Mucosa of stomach (tissue), 1 donor: ENCODE data around the gene GPR61.

Experiments used
- H3K27me3 ChIP-seq: one replicate; pipeline ENCODE4 v1.7.0; 2013; ENCODE audit warnings: mild to moderate bottlenecking, low read length; ENCODE audit not compliant: control insufficient read depth, insufficient read depth
- H3K36me3 ChIP-seq: one replicate; pipeline ENCODE4 v1.7.0; 2013; ENCODE audit warnings: low read length; ENCODE audit not compliant: control insufficient read depth, insufficient read depth
- H3K4me1 ChIP-seq: one replicate; pipeline ENCODE4 v1.7.0; 2013; ENCODE audit warnings: mild to moderate bottlenecking, low read length; ENCODE audit not compliant: control insufficient read depth, insufficient read depth
- H3K4me3 ChIP-seq: one replicate; pipeline ENCODE4 v1.7.0; 2013; ENCODE audit warnings: low read length
- H3K9ac ChIP-seq: one replicate; pipeline ENCODE4 v1.7.0; 2013; ENCODE audit warnings: mild to moderate bottlenecking, low read length, moderate library complexity
- H3K9me3 ChIP-seq: one replicate; pipeline ENCODE4 v1.7.0; 2013; ENCODE audit warnings: mild to moderate bottlenecking, low read length, moderate library complexity; ENCODE audit not compliant: control insufficient read depth
- donor health status: Pancreatic carcinoma.

Gene GPR61

GRCh38 chr1:109499661-109500536 lies 39.8 kb upstream of the GPR61 start:
- Histone ChIP-seq H3K4me3 (no peak overlapping the region), H3K9me3 (no peaks in the 10 kb centered on the region), H3K9ac (no peak overlapping the region), H3K36me3 (peaks cover 4% of the 10 kb centered on the region), H3K27me3 (no peaks in the 10 kb centered on the region), H3K4me1 (peaks cover 13% of the 10 kb centered on the region)

- H3K9me3 ChIP-seq, result no peaks in the 10 kb centered on the region
- H3K4me1 ChIP-seq, result peaks cover 6% of the 10 kb centered on the region
- H3K9ac ChIP-seq, result no peak overlapping the region
- H3K4me3 ChIP-seq, result no peak overlapping the region
- H3K36me3 ChIP-seq, result peaks cover 4% of the 10 kb centered on the region
- H3K27me3 ChIP-seq, result no peaks in the 10 kb centered on the region
These were observed 38.7 kb upstream of the GPR61 start for GRCh38 chr1:109500941-109501381.

GRCh38 chr1:109501644-109502363 lies 37.9 kb upstream of the GPR61 start:
- H3K4me3 ChIP-seq, result no peak overlapping the region
- H3K4me1 ChIP-seq, result peaks cover 6% of the 10 kb centered on the region
- no peak overlapping the region for H3K9ac ChIP-seq
- no peaks in the 10 kb centered on the region for H3K9me3 ChIP-seq
- peaks cover 4% of the 10 kb centered on the region for H3K36me3 ChIP-seq
- H3K27me3 ChIP-seq, result no peaks in the 10 kb centered on the region

DNA sequence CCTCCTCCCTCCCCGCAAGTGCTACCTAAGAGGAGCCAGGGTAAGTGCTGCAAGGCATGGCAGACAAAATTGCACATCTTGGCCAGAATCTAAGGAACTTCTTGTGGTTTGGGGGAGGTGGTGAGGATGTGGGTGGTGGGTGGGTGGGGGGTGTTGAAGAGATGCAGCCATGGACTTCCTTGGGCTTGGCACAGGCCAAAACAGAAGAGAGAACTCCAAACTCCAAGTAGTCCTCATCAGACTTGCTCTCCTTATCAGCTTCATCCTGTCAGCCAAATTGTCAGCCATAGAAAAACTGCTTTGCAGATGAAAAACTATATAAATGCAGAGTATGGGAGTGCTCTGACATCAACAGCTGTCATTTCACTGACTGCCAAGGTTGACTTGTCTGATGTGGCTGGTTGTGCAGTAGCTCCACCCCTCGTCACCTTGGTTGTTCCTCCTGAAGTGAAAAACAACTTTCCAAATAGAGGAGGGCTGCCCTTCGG lies 37.3 kb upstream of the GPR61 start:
- H3K4me3 ChIP-seq, result no peak overlapping the region
- no peak overlapping the region for H3K9ac ChIP-seq
- no peaks in the 10 kb centered on the region for H3K9me3 ChIP-seq
- peaks cover 6% of the 10 kb centered on the region for H3K4me1 ChIP-seq
- peaks cover under 1% of the 10 kb centered on the region for H3K36me3 ChIP-seq
- H3K27me3 ChIP-seq, result no peaks in the 10 kb centered on the region

DNA sequence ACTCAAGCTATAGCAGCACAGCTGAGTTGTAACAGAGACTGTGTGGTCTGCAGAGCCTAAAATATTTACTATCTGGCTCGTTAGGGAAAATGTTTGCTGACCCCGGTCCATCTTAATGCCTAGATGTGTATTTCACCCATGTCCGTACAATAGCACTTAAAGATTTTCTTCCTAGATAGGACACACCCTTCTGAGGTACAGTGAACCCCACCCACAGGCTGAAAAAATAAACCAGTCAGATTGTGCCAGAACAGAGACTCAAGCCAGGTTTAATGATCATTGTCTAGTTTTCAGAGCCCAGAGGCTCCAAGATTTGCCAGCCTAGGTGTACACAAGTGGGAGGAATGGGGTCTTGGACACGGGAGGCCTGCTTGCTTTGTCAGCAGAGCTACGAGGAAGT lies 35.7 kb upstream of the GPR61 start:
- Histone ChIP-seq H3K9ac (no peak overlapping the region), H3K4me1 (peaks cover 9% of the 10 kb centered on the region), H3K9me3 (no peaks in the 10 kb centered on the region), H3K4me3 (no peak overlapping the region), H3K27me3 (no peaks in the 10 kb centered on the region), H3K36me3 (no peaks in the 10 kb centered on the region)

- Histone ChIP-seq H3K4me1 (peaks cover 12% of the 10 kb centered on the region), H3K27me3 (no peaks in the 10 kb centered on the region), H3K9ac (no peak overlapping the region), H3K36me3 (no peaks in the 10 kb centered on the region), H3K4me3 (no peak overlapping the region), H3K9me3 (no peaks in the 10 kb centered on the region)
These were observed 34.7 kb upstream of the GPR61 start for GRCh38 chr1:109504974-109505373.

- no peaks in the 10 kb centered on the region for H3K36me3 ChIP-seq
- no peak overlapping the region for H3K9ac ChIP-seq
- peaks cover 12% of the 10 kb centered on the region for H3K4me1 ChIP-seq
These were observed 31.4 kb upstream of the GPR61 start for GRCh38 chr1:109508001-109508872.

GRCh38 chr1:109508873-109509175 lies 30.8 kb upstream of the GPR61 start:
- Histone ChIP-seq H3K4me1 (peaks cover 9% of the 10 kb centered on the region), H3K9ac (peak overlapping the region; percentile 50), H3K27me3 (peaks cover 4% of the 10 kb centered on the region), H3K36me3 (no peaks in the 10 kb centered on the region), H3K9me3 (no peaks in the 10 kb centered on the region), H3K4me3 (no peak overlapping the region)

More at GRCh38 chr1:109508001-109508872, 31.4 kb upstream of the GPR61 start:
- Histone ChIP-seq H3K9me3 (no peaks in the 10 kb centered on the region), H3K27me3 (peaks cover 4% of the 10 kb centered on the region), H3K4me3 (no peak overlapping the region)

DNA sequence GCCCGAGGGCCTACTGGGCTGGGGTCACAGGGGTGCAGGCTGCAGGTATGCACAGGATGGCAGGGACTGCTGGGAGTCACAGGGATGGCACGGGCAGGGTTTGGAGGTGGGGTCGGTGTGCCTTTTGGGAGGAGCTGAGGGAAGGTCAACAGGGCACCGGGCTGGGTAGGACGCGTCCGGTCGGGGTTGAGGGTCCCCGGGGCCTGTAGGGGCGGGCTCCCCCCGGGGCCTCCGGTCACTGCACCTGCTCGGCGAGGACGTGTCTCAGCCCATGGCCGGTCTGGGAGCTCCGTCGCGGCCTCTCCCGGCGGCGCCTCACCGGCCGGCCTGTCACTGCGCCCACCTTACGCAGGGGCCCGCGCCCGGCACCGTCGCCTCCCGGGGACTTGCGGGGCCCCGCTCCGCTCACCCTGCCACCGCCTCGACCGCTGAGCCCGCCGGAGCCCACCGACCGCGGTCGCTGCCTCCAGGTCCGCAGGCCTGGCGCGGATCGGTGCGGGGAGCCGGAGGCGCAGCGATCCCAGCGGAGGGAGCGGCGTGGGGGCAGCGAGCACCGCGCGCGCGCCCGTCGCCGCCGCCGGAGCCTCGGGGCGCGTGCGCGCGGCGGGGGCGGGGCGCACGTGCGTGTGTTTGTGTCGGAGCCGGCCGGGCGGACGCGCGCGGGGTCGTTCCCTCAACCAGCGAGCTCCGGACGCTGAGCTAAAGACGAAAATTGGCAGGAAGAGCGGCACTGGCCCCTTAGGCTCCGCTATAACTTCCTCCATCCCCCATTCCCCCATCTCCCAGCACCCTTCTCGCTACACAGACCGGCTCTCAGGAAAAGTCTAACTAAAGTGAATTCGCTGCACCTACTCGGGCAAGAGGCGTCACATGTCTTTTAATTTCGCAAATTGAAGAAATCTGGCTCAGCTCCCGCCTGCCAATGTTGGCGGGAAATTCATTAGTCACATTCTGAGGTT lies 30.2 kb upstream of the GPR61 start, which contains the start of gene AMIGO1:
Gene AMIGO1, minus strand, starts transcription at position 552 of the 959 bp plus-strand sequence. CDS start 815 bp downstream, outside the sequence.
- Histone ChIP-seq H3K4me3 (peak within 1 kb of the TSS; percentile 40), H3K9ac (peak within 1 kb of the TSS; percentile 50), H3K27me3 (peaks cover 4% of the 10 kb centered on the region), H3K9me3 (no peaks in the 10 kb centered on the region), H3K36me3 (no peaks in the 10 kb centered on the region), H3K4me1 (peaks cover 5% of the 10 kb centered on the region)

DNA sequence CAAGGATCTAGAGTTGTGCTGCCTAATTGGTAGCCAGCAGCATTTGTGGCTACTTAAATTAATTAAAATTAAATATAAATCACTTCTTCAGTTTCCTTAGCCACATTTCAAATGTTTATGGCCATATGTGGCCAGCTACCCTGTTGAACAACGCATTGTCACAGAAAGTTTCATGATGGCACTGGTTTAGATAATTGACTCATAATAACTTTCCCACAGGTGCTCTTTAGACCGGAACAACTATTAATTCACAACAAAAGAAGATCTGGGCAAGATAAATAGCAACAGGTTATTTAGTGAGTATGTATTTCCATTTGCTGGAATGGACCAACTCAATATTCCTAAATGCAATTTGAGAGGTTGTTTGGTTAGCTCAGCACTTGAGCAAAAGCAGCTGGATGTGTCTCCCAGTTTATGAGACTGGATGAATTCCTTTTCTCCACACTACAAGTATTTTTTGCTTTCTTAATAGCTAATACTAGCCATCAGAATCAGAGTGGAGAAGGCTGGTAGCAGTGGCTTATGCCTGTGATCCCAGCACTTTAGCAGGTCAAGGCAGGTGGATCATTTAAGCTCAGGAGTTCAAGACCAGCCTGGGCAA lies 26.5 kb upstream of the GPR61 start:
- H3K4me1 ChIP-seq, result peaks cover 12% of the 10 kb centered on the region
- no peak overlapping the region for H3K4me3 ChIP-seq

More for the DNA sequence above, 26.5 kb upstream of the GPR61 start:
- Histone ChIP-seq H3K36me3 (no peaks in the 10 kb centered on the region), H3K9ac (no peak overlapping the region), H3K9me3 (no peaks in the 10 kb centered on the region), H3K27me3 (peaks cover 4% of the 10 kb centered on the region)
